ENCODE measurements around the gene ZNF787. TPM values are rescaled to one million over a fixed set of nuclear protein-coding genes. Genes with fewer than 3 reads are reported as not detected.

The ZNF787 gene
- total and polyA plus RNA-seq, 10 donors = 16.6 to 53.8 (median 30.9) TPM

DNA sequence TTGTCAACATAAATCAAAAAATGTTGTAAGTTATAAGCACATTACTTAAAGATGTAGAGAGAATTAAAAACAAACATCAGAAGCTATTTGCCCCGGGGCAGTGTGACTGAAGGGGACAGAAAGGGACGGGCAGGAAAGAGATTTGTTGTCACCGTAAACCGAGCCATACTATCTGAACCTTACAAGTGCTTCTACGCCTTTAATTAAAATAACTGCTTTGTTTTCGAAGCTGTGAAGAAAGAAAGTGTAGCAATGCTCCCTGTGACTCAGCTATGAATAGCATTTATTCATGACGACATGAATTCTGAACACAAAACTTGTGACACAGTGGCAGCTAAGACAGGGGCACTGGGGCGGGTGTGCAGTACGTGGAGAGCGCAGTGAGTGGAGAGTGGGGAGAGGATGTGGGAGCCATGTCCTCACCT, 30.0 kb downstream of the ZNF787 start:
- TF ChIP-seq POLR2A (IDR thresholded peaks at IDR 0.05) (no peak), CTCF (IDR thresholded peaks at IDR 0.05 in 8 of 11, conservative IDR thresholded peaks at IDR 0.05 in 3 of 11) (no peak)
- H3K27ac ChIP-seq = peak overlapping the region in 5 of 8 donors; percentile 11 to 67 (median 51)
- H3K9me3 ChIP-seq = no peaks in the 10 kb centered on the region
- peaks cover 3 to 73% (median 33%) of the 10 kb centered on the region in 6 donors for H3K4me1 ChIP-seq
- H3K27me3 ChIP-seq (replicated peaks in 1 of 7) = no peaks in the 10 kb centered on the region
- H3K4me3 ChIP-seq = peak overlapping the region in 2 of 8 donors; percentile 13 to 56
- no peak for DNase-seq
- WGBS, 5 donors = 70 to 83% (median 76%) methylated on average over 10 of the region's 10 CpGs
- intact Hi-C loops (cut with DNase I; ENCODE audit: low total_unique reads) = no loop called here
- peaks cover 0 to 98% (median 36%) of the 10 kb centered on the region in 6 donors for H3K36me3 ChIP-seq

DNA sequence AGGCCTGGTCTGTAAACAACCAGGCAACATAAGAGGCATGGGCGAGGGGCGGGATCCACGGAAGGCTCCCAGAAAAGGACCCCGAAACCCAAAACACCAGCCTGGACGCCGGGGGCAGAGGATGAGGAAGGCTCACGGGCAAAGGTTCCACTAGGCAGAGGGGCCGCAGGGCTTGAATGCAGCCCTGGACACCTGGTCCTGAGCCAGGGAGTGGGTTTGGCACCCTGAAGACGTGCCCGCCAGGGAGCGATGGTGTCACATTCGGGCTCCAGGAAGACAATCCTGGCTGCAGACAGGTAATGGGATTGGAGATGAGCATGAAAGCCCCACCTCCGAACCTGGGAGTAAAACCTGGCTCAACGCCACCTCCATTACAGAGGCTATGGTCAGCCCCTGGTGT, 31.8 kb downstream of the ZNF787 start:
- no peak overlapping the region for H3K4me3 ChIP-seq
- intact Hi-C loops (cut with DNase I; ENCODE audit: low total_unique reads) = no loop called here
- WGBS, 5 donors = 85 to 94% (median 87%) methylated on average over 14 of the region's 14 CpGs
- H3K27ac ChIP-seq = no peak overlapping the region
- H3K4me1 ChIP-seq = peaks cover 3 to 76% (median 33%) of the 10 kb centered on the region in 6 donors
- H3K9me3 ChIP-seq = no peaks in the 10 kb centered on the region
- peaks cover 0 to 96% (median 39%) of the 10 kb centered on the region in 6 donors for H3K36me3 ChIP-seq
- TF ChIP-seq CTCF (IDR thresholded peaks at IDR 0.05 in 8 of 11, conservative IDR thresholded peaks at IDR 0.05 in 3 of 11) (no peak), POLR2A (IDR thresholded peaks at IDR 0.05) (no peak), POLR2AphosphoS5 (IDR thresholded peaks at IDR 0.05) (no peak)
- no peak for DNase-seq
- no peaks in the 10 kb centered on the region for H3K27me3 ChIP-seq (replicated peaks in 1 of 7)

- peak; percentile 72 for DNase-seq
- H3K36me3 ChIP-seq = peaks cover 0 to 89% (median 38%) of the 10 kb centered on the region in 6 donors
- TF ChIP-seq CTCF (IDR thresholded peaks at IDR 0.05 in 8 of 11, conservative IDR thresholded peaks at IDR 0.05 in 3 of 11) = no peak
- TF ChIP-seq POLR2AphosphoS5 (IDR thresholded peaks at IDR 0.05) = peak in 2 of 3 donors; percentile 14 to 38
- WGBS, 5 donors = 94 to 96% (median 96%) methylated on average over 48 to 66 of the region's 66 CpGs
- H3K27ac ChIP-seq = no peak overlapping the region
- H3K4me3 ChIP-seq = no peak overlapping the region
- intact Hi-C loops (cut with DNase I; ENCODE audit: low total_unique reads) = no loop called here
- no peaks in the 10 kb centered on the region for H3K27me3 ChIP-seq (replicated peaks in 1 of 7)
- H3K9me3 ChIP-seq = no peaks in the 10 kb centered on the region
- peaks cover 3 to 80% (median 33%) of the 10 kb centered on the region in 6 donors for H3K4me1 ChIP-seq
These were observed 32.4 kb downstream of the ZNF787 start for GRCh38 chr19:56088497-56089215.

- H3K36me3 ChIP-seq = peaks cover 0 to 81% (median 35%) of the 10 kb centered on the region in 6 donors
- H3K4me1 ChIP-seq = peaks cover 3 to 80% (median 33%) of the 10 kb centered on the region in 6 donors
- 86 to 95% (median 89%) methylated on average over 67 to 104 of the region's 104 CpGs for WGBS, 5 donors
- no peaks in the 10 kb centered on the region for H3K9me3 ChIP-seq
- no peaks in the 10 kb centered on the region for H3K27me3 ChIP-seq (replicated peaks in 1 of 7)
- TF ChIP-seq CTCF (IDR thresholded peaks at IDR 0.05 in 8 of 11, conservative IDR thresholded peaks at IDR 0.05 in 3 of 11) (no peak), POLR2AphosphoS5 (IDR thresholded peaks at IDR 0.05) (peak in 2 of 3 donors; percentile 16 to 35)
- DNase-seq = no peak
- intact Hi-C loops (cut with DNase I; ENCODE audit: low total_unique reads) = no loop called here
- H3K27ac ChIP-seq = peak overlapping the region in 5 of 8 donors; percentile 11 to 65 (median 43)
- H3K4me3 ChIP-seq = no peak overlapping the region
These were observed 33.2 kb downstream of the ZNF787 start for GRCh38 chr19:56087647-56088496.

Measured in spleen (tissue), 11 donors.